ENCODE measurements around the gene SRSF2.

The SRSF2 gene

DNA sequence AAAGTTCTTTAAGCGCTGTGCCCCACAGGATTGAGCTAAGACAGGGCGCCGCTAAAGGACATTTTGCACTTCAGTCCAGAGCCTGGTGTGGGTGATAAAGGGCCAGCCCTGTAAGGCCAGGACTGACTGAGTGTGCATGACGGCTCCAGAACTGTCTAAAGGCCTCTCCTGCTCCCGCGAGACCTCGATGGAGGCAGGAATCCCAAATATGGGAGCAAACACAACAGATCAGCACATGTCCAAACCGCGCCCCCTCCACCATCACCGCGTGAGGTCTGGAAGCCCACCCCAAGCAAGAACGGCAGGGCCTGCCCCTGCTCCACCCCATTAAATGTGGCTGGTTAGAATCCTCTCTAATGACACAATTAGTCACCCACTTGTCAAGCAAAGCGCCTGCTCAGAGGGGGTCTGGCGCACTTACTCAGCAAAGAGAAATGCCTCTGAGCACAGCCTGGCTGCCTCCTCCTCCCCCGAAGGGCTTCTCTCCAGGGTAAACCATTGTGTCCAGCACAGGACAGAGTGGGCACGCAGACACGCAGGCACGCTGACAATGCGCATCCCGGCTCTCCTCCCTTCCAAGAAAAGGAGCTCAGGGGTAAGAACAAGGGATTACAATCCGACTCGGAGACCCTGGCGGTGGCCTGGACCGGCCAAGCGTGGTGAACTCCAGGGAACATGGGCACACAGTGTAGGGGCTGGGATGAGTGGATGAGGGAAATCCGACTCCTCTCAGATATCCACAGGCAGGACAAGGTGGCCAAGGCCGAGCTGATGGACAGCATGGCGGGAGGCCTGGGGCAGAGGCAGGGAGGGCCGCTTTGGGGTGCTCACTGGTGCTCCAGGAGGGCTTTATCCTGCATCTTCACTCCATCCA, 27.8 kb downstream of the SRSF2 start:
- TF ChIP-seq, protein P1, sequence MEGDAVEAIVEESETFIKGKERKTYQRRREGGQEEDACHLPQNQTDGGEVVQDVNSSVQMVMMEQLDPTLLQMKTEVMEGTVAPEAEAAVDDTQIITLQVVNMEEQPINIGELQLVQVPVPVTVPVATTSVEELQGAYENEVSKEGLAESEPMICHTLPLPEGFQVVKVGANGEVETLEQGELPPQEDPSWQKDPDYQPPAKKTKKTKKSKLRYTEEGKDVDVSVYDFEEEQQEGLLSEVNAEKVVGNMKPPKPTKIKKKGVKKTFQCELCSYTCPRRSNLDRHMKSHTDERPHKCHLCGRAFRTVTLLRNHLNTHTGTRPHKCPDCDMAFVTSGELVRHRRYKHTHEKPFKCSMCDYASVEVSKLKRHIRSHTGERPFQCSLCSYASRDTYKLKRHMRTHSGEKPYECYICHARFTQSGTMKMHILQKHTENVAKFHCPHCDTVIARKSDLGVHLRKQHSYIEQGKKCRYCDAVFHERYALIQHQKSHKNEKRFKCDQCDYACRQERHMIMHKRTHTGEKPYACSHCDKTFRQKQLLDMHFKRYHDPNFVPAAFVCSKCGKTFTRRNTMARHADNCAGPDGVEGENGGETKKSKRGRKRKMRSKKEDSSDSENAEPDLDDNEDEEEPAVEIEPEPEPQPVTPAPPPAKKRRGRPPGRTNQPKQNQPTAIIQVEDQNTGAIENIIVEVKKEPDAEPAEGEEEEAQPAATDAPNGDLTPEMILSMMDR (IDR thresholded peaks at IDR 0.05; ENCODE audit: insufficient read depth, missing control alignments), result no peak
- no peak for FAIRE-seq
- DNase-seq (ENCODE audit: insufficient read length, low spot score), result no peak

DNA sequence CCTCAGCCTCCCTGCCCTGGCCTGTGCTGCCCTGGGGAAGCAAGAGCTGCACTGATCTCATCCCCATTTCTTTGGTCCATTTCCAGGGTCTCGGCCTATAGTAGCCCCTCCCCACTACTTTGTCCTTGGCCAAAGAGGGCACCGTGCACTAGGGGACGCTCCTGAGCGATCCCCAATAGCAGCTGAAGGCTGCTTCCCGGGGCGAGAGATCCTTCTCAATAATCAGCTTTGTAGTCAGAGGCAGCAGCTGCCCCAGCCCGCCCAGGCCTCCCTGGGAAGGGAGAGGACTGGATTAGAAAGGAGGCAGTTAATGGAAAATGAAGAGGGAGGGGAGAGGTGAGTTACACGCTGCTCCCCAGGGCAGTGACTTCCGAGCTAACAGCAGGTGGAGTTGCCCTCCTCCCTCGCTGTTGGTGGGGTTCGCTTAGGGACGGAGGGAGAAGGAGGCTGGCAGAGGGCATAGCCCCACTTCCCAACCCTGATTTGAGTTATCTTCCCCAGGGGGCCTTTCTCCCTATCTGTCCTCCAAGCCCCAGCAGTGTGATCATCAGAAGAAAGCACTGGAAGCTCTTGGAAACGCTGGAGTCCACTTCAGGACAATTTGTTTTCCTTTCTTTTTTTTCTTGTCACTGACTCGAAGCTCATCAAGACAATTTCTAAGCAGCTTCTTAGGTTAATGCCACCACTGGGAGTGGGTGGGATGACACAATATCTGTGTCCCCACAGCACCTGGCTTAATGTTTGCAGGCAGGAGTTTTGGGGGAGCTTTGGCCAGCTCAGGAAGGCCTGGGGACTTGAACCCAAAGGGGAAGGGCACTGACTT, 28.9 kb downstream of the SRSF2 start:
- TF ChIP-seq, protein P1 (IDR thresholded peaks at IDR 0.05; ENCODE audit: insufficient read depth, missing control alignments), result peak; percentile 98
- no peak for FAIRE-seq
- peak; percentile 94 for DNase-seq (ENCODE audit: insufficient read length, low spot score)

DNA sequence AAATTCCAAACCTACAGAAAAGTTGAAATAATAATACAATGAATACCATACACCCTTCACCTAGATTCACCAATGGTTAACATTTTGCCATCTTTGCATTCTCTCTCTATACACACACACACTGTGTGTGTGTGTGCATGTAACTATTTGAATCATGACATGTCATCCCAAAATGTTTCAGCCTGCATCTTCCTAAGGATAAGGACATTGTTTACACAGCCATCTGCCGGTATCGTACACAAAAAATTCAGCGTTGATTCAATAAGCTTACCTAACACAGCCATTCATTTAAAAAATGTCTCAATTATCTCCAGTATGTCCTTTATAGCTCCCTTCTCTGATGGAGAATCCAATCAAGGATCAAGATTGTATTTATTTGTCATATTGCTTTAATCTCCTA, 30.3 kb downstream of the SRSF2 start:
- peak; percentile 66 for FAIRE-seq
- TF ChIP-seq, protein P1 (IDR thresholded peaks at IDR 0.05; ENCODE audit: insufficient read depth, missing control alignments), result no peak
- DNase-seq (ENCODE audit: insufficient read length, low spot score), result no peak

DNA sequence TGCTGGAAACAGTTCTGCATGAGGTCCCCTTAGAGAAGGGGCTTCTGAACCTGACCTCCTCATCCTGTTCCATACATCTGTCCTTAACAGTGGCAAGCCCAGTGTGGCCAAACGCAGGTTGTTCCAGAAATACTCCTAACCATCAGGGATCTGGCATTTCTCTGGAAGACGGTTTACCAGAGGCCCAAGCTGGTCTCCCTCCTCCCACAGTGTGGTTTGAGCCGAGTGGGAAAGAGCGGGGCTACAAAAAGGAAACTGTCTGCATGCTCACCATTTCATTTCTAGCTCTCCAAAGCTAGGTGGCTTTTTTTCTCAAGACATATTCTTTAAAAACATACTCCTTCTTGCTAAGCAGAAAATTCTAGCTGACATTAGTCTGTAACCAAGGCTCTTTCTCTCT, 32.3 kb downstream of the SRSF2 start:
- no peak for FAIRE-seq
- TF ChIP-seq, protein P1 (IDR thresholded peaks at IDR 0.05; ENCODE audit: insufficient read depth, missing control alignments), result no peak

DNA sequence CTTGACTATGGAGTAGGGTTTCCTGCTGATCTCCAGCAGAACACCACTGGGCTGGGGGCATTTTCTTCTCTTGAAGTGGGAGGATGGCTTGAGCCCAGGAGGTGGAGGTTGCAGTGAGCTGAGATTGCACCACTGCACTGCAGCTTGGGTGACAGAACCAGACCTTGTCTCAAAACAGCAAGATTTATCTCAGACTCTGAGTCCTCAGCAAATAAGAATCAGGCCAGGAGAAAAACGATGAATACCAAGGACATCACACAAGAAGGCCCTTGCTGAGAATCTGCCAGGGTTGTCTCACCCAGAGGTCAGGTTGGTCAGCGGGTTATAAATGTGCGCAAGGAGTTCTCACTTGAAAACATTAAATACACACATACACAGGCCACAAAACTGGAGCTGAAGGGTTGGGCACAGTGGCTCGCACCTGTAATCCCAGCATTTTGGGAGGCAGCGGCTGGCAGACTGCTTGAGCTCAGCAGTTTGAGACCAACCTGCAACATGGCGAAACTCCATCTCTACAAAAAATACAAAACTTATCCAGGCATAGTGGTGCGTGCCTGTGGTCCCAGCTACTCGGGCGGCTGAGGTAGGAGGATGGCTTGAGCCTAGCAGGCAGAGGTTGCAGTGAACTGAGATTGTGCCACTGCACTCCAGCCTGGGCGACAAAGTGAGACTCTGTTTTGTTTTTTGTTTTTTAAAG, 34.0 kb downstream of the SRSF2 start:
- no peak for FAIRE-seq
- DNase-seq (ENCODE audit: insufficient read length, low spot score), result no peak
- TF ChIP-seq, protein P1 (IDR thresholded peaks at IDR 0.05; ENCODE audit: insufficient read depth, missing control alignments), result no peak

More for the DNA sequence above, 32.3 kb downstream of the SRSF2 start:
- no peak for DNase-seq (ENCODE audit: insufficient read length, low spot score)

DNA sequence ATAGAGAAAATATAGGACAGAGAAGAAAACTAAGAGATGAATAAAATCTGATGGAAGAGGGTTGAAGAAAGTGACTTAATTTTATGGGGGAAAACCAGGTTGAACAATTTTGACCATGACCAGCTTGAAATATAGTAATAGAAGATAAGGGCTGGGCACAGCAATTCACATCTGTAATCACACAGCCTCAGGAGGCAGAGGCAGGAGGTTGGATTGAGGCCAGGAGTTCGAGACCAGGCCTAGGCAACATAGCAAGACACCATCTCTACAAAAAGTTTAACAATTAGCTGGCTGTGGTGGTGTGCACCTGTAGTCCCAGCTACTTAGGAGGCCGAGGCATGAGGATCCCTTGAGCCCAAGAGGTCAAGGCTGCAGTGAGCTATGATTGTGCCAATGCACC, 35.1 kb downstream of the SRSF2 start:
- DNase-seq (ENCODE audit: insufficient read length, low spot score) (no peak), FAIRE-seq (no peak)
- TF ChIP-seq, protein P1 (IDR thresholded peaks at IDR 0.05; ENCODE audit: insufficient read depth, missing control alignments), result no peak
